HG03025 (cell line): ENCODE results near the gene IL4.
"Not testable (repeated sequence)": the region's sequence is repeated elsewhere in the genome, so short reads cannot be mapped to it uniquely, and the experiment has no call there.

Experiments used
- ATAC-seq: cut with Tn5 transposase; IDR thresholded peaks from one replicate; pipeline ENCODE4 v1.9.1; 2021; ENCODE audit warnings: mild to moderate bottlenecking, moderate library complexity; ENCODE audit not compliant: unreplicated experiment, low FRiP score

The IL4 gene

DNA sequence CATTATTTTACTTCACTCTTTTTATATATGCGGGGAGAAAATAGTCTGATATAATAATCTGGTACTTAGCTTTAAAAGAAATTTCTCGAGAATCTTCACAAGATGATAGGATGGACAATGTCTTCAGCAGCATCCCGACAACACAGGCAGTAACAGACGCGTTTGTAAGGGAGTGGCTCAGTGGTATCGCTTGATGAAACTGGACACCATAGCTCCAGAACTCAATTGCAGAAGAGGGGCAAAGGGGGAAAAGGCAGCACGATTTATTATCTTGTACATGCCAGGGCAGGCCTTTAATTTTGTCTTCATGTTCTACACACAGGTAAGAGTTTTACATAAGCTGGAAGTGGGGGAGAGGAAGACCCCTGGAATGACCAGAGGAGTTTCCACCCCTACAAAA is 15.7 kb downstream of the IL4 start:
- no peak for ATAC-seq

DNA sequence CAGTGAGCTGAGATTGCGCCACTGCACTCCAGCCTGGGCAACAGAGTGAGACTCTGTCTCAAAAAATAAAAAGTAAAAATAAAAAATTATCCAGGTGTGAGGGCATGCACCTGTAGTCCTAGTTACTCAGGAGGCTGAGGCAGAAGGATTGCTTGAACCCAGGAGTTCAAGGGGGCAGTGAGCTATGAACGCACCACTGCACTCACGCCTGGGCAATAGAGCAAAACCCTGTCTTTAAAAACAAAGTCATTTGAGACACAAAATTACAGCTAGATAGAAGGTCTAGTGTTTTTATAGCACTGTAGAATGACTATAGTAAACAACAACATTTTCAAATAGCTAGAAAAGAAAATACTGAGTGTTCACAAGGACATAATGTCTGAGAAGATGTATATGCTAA is 16.4 kb downstream of the IL4 start:
- no peak for ATAC-seq

DNA sequence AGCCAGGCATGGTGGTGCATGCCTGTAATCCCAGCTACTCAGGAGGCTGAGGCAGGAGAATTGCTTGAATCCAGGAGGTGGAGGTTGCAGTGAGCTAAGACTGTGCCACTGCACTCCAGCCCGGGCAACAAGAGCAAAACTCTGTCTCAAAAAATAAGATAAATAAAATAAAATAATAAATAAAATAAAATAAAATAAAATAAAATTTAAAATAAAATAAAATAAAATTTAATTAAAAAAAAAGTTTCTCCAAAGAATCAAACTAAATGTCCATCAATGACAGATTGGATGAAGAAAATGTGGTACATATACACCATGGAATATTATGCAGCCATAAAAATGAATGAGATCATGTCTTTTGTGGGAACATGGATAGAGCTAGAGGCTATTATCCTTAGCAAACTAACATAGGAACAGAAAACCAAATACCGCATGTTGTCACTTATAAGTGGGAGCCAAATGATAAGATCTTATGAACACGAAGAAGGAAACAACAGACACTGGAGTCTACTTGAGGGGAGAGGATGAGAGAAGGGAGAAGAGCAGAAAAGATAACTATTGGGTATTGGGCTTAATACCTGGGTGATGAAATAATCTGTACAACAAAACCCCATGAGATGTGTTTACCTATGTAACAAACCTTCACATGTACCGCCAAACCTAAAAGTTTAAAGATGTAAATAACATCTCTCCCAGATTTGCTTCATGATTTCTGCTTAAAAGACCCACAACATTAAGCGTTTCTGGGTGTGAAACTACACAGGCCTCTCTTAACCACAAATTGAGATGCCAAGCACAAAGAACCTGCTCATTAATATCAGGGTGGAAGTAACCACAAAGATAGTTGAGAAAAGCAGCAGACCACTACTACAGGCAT is 18.2 kb downstream of the IL4 start:
- ATAC-seq = not testable (repeated sequence)

GRCh38 chr5:132692632-132692967 is 18.8 kb downstream of the IL4 start:
- no peak for ATAC-seq

DNA sequence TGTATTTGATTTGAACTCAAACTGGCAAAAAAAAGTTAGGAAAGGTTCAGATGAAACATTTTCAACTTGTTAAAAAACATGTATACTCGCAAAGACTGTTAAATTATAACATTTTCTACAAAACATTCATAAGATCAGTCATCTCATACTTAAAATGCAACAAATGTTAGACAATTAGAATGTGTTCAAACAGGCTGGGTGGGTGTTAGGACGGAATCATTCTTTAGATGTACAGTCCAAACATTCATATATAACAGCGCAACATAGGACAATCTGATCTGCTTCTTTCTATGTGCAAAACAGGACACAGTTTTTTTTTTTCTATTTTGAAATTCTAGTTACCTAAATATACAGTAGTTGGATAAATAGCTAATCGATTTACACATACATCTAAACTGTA is 22.2 kb downstream of the IL4 start:
- no peak for ATAC-seq

- no peak for ATAC-seq
These were observed 31.1 kb downstream of the IL4 start for GRCh38 chr5:132704875-132705274.

GRCh38 chr5:132708645-132709044 is 34.9 kb downstream of the IL4 start:
- no peak for ATAC-seq

DNA sequence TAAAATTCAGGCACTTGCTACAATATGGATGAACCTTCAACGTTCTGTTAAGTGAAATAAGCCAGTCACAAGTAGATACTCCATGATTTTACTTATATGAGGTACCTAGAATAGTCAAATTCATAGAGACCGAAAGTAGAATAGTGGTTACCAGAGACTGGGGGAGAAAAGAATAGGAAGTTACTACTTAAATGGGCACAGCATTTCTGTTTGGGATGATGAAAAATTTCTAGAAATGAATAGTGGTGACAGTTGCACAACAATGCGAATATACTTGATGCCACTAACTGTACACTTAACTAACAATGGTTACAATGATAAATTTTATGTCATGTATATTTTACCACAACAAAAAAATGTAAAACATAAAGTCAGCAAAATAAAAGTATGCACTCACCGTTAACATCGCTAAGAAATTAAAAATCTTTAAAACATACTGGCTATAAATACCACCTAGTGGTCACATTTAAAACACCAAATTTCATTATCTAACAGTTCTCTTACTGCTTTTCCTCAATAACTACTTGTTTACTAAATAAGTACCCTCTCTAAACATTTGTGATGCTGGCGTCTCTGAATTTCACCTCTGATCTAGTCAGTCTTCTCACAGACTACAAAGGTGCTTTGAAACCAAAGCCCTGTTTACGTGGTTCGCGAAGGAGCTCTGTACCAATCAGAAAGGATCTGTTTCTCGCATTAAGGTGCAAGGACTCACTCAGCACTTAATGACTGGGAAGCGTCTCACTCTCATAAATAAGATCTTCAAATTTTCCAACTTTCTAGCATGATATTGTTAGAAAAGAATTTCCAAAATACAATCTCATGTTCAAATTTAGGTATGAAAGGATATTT is 40.9 kb downstream of the IL4 start:
- no peak for ATAC-seq

DNA sequence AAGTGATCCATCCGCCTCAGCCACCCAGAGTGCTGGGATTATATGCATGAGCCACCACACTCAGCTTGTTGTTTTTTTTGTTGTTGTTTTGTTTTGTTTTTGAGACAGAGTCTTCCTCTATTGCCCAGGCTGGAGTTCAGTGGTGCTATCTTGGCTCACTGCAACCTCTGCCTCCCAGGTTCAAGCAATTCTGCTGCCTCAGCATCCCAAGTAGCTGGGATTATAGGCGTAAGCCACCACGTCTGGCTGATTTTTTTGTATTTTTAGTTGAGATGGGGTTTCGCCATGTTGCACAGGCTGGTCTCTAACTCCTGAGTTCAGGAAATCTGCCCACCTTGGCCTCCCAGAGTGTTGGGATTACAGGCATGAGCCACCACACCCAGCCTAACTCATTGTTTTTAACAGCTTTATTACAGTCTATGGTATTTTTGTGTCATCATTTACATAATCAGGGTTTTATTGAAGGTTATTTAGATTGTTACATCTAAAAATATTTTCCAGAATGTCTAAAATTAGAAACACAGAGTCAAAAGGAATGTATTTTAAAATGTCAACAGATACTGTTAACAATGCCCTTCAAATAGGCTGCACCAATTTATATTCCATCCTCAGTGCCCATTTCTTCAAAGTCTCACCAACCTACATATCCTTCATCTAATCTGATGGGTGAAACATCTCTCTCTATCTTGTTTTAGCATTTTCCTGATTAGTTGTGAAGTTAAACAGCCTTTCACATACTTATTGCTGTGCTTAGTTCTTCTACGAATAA is 44.9 kb downstream of the IL4 start:
- no peak for ATAC-seq

DNA sequence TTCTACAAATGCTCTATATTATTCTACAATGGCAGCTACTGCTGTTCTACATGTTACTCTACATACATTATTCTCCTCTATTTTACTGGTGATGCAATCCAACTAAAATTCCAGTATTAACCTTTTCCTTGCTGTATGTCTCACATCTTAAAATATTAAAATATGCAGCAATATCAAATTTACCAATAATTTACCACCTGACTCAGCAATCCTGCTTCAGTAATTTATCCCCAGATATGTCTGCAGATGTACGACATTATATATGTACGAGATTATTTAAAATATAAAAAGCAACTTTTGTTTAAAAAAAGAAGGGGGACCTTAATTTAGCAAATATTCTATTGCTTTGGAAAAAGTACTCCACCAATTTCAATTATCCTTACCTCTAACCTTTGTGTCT is 52.0 kb downstream of the IL4 start:
- no peak for ATAC-seq

DNA sequence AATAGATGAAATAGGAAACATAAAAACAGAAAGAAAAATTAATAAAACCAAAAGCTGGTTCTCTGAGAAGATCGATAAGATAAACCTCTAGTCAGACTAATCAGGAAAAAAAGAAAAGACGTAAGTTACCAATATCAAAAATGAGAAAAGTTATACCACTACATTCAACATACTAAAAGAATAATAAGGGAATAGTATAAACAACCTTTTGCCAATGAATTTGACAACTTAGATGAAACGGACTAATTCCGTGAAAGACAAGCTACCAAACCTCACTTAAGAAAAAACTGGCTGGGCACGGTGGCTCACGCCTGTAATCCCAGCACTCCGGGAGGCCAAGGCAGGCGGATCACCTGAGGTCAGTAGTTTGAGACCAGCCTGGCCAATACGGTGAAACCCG is 56.1 kb downstream of the IL4 start:
- ATAC-seq = no peak
